ENCODE data around the gene FRK.
"Not testable (repeated sequence)": the region's sequence is repeated elsewhere in the genome, so short reads cannot be mapped to it uniquely, and the experiment has no call there.

Gene FRK

GRCh38 chr6:116101790-116102189 is 41.1 kb upstream of the FRK start:
- no peak for TF ChIP-seq CTCF (IDR thresholded peaks at IDR 0.05; ENCODE audit: low read depth, low read length)
- in situ Hi-C loops (cut with HindIII; ENCODE audit: low sequenced_read_pairs), result no loop called here
- H3K4me3 ChIP-seq (ENCODE audit: low read depth, low read length), result peak overlapping the region; percentile 72
- no peak for DNase-seq (ENCODE audit: low read depth, low spot score)

DNA sequence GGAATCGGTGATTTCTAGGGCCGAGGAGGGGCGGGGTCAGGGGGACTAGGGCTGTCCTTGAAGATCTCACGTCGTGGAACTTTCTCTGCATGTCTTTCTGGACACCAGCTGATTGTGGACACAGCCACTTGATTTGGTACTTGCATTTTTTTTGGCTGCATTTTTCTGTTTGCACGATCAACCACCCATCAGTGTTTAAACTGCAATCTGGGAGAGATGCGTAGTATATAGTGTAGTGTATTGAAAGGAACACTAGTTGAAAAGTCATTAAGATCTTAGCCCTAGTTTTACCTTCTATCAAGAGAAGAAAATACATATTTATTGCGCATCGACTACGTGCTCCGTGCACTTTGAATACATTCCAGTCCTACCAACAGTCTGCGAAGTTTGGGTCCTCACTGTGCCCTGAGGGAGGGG is 40.6 kb upstream of the FRK start:
- no peak for TF ChIP-seq CTCF (IDR thresholded peaks at IDR 0.05; ENCODE audit: low read depth, low read length)
- in situ Hi-C loops (cut with HindIII; ENCODE audit: low sequenced_read_pairs), result no loop called here
- no peak for DNase-seq (ENCODE audit: low read depth, low spot score)
- H3K4me3 ChIP-seq (ENCODE audit: low read depth, low read length), result peak overlapping the region; percentile 72

GRCh38 chr6:116100419-116101301 is 40.0 kb upstream of the FRK start, which contains the start of gene NT5DC1:
Gene NT5DC1 (plus strand): TSS chr6:116100853. CDS start chr6:116100931, 78 bp downstream.
- TF ChIP-seq CTCF (IDR thresholded peaks at IDR 0.05; ENCODE audit: low read depth, low read length), result peak; percentile 30
- in situ Hi-C loops (cut with HindIII; ENCODE audit: low sequenced_read_pairs), result no loop called here
- peak within 1 kb of the TSS; percentile 72 for H3K4me3 ChIP-seq (ENCODE audit: low read depth, low read length)
- peak; percentile 75 for DNase-seq (ENCODE audit: low read depth, low spot score)

GRCh38 chr6:116099036-116099435 is 38.3 kb upstream of the FRK start:
- H3K4me3 ChIP-seq (ENCODE audit: low read depth, low read length), result no peak overlapping the region
- DNase-seq (ENCODE audit: low read depth, low spot score), result no peak
- no peak for TF ChIP-seq CTCF (IDR thresholded peaks at IDR 0.05; ENCODE audit: low read depth, low read length)
- in situ Hi-C loops (cut with HindIII; ENCODE audit: low sequenced_read_pairs), result no loop called here

- peak; percentile 52 for TF ChIP-seq CTCF (IDR thresholded peaks at IDR 0.05; ENCODE audit: low read depth, low read length)
- in situ Hi-C loops (cut with HindIII; ENCODE audit: low sequenced_read_pairs), result no loop called here
- peak; percentile 49 for DNase-seq (ENCODE audit: low read depth, low spot score)
- H3K4me3 ChIP-seq (ENCODE audit: low read depth, low read length), result no peak overlapping the region
Measured at GRCh38 chr6:116096979-116097816, 36.5 kb upstream of the FRK start.

DNA sequence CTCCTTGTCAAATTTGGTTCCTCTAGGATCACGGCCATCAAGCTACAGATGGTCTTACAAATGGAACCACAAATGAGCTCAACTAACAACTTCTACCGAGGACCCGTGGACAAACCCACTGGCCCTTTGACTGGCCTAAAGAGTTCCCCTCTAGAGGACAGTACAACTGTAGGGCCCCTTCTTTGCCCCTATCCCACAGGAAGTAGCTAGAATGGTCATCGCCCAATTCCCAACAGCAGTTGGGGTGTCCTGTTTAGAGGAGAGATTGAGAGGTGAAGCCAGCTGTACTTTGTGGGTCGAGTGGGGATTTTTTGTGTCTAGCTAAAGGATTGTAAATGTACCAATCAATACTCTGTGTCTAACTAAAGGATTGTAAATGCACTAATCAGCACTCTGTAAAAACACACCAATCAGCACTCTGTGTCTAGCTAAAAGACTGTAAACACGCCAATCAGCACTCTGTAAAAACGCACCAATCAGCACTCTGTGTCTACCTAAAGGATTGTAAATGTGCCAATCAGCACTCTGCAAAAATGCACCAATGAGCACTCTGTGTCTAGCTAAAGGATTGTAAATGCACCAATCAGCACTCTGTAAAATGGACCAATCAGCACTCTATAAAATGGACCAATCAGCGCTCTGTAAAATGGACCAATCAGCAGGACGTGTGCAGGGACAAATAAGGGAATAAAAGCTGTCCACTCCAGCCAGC is 35.5 kb upstream of the FRK start:
- in situ Hi-C loops (cut with HindIII; ENCODE audit: low sequenced_read_pairs); H3K4me3 ChIP-seq (ENCODE audit: low read depth, low read length); DNase-seq (ENCODE audit: low read depth, low spot score): not testable (repeated sequence)
